NCI-H82 treated with DMSO at 0.1 percent for 48 hours (cell line): Measurements from ENCODE around the gene CSN1S1.

Experiments used
- DNase-seq: peaks from one replicate; lab custom pipeline; 2025; ENCODE audit not compliant: unreplicated experiment; lab: John Stamatoyannopoulos, UW

The CSN1S1 gene

DNA sequence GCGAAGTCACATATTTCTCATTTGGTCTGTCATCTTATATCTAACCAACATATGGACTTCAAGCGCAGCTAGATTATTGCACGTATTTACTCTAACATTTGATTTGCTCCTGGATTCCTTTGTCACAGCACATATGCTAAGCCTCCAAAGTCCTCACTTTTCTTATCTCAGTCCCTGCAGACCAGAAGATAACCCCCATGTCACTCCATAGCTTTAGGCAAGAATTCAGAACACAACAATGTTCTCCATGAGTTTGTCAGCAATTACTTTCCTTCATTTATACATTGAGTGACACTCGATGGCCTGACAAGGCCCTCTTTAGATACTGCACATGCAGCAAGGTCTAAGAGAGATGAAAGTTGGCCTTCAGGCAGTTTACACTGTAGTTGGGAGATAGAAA lies 60.1 kb downstream of the CSN1S1 start:
- DNase-seq: no peak

DNA sequence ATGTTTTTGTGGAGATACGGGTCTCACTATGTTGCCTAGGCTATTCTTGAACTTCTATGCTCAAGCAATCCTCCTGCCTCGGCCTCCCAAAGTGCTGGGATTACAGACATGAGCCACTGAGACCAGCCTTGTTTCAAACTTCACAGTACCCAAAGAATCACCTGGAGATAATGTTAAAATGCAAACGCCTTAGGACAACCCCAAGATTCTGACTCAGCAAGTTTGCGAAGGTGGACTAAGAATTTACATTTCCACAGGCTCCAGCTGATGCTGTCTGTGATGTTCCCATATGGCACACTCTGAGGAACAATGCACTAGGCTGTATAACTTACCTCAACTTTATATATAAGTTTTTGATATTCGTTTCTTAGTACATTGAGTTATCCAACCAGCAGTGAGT lies 63.9 kb downstream of the CSN1S1 start:
- DNase-seq: no peak

DNA sequence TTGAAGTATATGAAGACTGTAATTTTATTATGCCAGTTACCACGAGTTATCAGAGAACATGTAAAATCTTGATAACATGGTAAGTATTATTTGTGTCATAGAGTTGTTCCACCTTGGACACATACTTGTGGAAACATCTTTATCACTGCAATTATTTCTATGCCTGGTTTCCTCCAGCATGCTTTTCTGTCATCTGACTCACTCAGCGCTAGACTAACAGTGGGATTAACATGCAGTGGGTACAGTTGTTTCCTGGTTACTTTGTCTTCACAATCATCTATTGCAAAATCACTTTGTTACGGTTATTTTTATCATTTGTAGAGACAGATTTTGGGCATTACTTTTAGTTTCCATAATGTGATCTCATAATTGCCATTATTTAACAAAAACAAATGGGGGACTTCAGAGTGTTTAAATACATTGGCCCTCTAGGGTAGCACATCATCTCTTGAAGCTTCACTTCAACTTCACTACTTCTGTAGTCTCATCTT lies 64.7 kb downstream of the CSN1S1 start, which contains the start of gene STATH:
Gene STATH (plus strand): TSS at position 441 of the 491 bp plus-strand sequence. CDS start 2,472 bp downstream, outside the sequence.
- no peak for DNase-seq
